ENCODE data around the gene GLIS1. TPM values are rescaled to one million over a fixed set of nuclear protein-coding genes. Genes with fewer than 3 reads are reported as not detected.

The GLIS1 gene
- total RNA-seq, 1 donor = 1.6 TPM

DNA sequence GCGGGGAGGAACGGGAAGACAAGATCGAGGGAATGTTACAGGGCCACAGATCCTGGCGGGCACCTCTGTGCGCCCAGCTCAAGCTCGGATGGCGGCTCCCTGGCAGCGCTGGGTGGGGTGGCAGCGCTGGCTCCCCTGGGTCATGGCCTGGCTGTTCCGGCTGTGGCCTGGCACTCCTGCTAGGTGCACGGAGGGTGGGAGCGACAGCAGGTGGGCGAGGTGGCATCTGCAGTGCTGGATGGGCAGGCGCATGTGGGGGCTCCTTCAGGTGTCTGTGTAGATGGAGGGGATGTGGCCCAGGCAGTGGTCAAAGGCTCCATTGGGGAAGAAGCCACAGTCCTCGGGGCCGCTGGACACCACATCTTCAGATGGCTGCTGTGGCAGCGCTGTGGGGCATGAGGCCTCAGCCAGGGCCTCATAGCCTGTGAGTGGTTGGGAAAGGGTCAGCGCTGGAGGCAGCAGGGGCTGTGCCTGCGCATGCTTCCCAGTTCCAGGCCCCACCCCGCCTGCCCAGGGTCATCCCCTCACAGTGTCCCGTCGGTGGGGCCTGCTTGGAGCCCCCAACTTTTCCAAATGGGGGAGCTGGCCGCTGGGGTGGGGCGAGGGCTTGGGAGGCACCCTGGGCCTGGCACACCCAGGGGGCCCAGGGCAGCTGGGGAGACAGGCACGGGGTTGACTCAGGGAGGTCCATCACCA is 232.5 kb downstream of the GLIS1 start:
- no peak overlapping the region for H3K4me3 ChIP-seq (ENCODE audit: low read depth, low read length)
- TF ChIP-seq, protein P1, sequence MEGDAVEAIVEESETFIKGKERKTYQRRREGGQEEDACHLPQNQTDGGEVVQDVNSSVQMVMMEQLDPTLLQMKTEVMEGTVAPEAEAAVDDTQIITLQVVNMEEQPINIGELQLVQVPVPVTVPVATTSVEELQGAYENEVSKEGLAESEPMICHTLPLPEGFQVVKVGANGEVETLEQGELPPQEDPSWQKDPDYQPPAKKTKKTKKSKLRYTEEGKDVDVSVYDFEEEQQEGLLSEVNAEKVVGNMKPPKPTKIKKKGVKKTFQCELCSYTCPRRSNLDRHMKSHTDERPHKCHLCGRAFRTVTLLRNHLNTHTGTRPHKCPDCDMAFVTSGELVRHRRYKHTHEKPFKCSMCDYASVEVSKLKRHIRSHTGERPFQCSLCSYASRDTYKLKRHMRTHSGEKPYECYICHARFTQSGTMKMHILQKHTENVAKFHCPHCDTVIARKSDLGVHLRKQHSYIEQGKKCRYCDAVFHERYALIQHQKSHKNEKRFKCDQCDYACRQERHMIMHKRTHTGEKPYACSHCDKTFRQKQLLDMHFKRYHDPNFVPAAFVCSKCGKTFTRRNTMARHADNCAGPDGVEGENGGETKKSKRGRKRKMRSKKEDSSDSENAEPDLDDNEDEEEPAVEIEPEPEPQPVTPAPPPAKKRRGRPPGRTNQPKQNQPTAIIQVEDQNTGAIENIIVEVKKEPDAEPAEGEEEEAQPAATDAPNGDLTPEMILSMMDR (IDR thresholded peaks at IDR 0.05; ENCODE audit: insufficient read depth, low read length) = no peak
- DNase-seq (ENCODE audit: low read depth) = no peak

DNA sequence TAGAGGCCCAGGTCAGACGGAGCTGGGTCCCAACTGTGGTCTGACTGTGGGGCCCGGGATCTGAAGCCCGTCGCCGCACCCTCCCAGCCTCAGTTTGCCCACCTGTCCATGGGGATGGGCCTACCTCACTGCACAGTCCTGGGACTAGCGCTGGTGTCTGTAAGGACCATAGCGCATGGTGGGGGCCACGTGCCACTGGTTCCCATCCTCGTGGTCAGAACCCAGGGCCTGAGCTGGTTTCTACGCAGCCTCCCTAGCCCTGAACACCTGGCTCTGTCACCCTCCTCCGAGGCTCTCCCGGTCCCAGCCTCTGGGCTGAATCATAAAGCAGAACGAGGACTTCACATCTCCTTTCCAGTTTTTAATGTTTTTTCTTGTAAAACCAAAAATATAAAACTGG is 233.1 kb downstream of the GLIS1 start:
- no peak for DNase-seq (ENCODE audit: low read depth)
- TF ChIP-seq, protein P1 (IDR thresholded peaks at IDR 0.05; ENCODE audit: insufficient read depth, low read length) = no peak
- no peak overlapping the region for H3K4me3 ChIP-seq (ENCODE audit: low read depth, low read length)

DNA sequence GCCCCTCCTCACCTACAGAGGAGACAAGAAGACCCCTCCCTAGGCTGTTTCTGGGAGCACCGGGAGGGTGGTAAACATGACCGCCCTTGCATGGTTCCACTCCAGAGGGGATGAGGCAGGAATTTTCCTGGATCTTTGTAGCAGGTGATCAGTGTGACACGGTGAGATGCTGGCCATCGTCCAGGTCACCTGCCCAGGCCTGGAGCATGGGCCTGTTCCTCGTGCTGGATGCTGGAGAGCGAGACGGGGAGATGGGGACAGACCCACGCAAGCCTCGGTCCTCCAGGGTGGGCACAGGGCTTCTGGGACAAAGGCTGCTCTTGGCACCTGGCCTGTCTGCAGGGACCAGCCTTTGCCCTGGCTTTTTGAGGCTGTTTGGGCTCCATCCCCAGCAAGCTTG is 233.6 kb downstream of the GLIS1 start:
- TF ChIP-seq, protein P1 (IDR thresholded peaks at IDR 0.05; ENCODE audit: insufficient read depth, low read length) = no peak
- no peak for DNase-seq (ENCODE audit: low read depth)
- no peak overlapping the region for H3K4me3 ChIP-seq (ENCODE audit: low read depth, low read length)

DNA sequence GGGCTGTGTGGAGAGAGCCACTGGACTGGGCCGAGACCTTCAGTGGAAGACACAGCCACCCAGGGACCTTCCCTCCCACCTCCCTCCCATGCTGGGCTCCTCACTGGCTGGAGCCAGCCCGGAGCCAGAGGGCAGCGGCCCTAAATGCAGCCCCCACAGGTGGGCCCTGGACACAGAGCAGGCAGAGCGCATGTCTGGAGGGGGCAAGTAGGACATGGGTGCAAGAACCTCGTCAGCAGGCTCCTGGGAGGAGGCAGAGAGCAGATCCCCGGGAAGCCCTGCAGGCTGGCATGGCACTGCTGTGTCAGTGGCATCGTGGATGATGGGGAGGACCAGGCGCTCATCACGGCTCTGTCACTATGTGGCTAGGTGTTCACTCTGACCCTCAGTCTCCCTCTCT is 234.1 kb downstream of the GLIS1 start:
- TF ChIP-seq, protein P1 (IDR thresholded peaks at IDR 0.05; ENCODE audit: insufficient read depth, low read length) = no peak
- no peak for DNase-seq (ENCODE audit: low read depth)

DNA sequence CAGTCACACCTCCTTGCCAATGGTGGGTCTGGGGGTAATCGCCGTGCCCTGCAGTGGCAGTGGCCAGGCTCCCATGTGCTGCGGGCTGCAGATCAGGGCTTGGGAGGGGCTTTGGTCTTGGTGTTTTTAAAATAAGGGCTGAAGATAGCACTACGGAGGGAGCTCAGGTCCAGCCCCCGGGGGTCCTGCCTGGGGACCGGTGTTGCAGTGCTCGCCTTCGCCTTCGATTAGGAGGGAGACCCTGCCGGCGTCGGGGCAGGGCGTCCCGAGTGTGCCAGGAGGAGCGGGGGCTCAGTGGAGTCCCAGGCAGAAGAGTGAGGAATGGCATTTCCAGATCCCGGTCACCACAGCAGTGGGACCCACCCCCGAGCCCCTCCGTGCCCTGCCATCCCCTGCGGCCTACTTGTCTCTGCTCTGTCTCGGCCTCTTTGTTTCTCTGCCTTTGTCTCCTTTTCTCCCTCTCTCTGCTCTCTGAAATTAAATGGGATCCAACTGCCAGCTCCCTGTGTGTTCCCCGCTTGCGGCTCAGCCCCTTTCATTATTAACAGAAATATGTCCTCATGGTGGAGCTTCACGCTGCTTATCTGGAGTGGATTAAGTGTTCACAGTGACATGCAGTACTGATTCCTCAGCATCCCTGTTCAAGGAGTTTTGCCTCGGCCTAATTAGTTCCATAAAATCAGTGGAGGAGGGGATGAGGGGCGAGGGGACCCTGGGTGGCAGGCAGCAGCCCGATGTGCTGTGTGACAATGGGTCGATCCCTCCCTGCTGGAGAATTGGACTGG is 235.3 kb downstream of the GLIS1 start:
- TF ChIP-seq, protein P1 (IDR thresholded peaks at IDR 0.05; ENCODE audit: insufficient read depth, low read length) = no peak
- no peak for DNase-seq (ENCODE audit: low read depth)
- no peak overlapping the region for H3K4me3 ChIP-seq (ENCODE audit: low read depth, low read length)

More for the DNA sequence above, 234.1 kb downstream of the GLIS1 start:
- H3K4me3 ChIP-seq (ENCODE audit: low read depth, low read length) = no peak overlapping the region

DNA sequence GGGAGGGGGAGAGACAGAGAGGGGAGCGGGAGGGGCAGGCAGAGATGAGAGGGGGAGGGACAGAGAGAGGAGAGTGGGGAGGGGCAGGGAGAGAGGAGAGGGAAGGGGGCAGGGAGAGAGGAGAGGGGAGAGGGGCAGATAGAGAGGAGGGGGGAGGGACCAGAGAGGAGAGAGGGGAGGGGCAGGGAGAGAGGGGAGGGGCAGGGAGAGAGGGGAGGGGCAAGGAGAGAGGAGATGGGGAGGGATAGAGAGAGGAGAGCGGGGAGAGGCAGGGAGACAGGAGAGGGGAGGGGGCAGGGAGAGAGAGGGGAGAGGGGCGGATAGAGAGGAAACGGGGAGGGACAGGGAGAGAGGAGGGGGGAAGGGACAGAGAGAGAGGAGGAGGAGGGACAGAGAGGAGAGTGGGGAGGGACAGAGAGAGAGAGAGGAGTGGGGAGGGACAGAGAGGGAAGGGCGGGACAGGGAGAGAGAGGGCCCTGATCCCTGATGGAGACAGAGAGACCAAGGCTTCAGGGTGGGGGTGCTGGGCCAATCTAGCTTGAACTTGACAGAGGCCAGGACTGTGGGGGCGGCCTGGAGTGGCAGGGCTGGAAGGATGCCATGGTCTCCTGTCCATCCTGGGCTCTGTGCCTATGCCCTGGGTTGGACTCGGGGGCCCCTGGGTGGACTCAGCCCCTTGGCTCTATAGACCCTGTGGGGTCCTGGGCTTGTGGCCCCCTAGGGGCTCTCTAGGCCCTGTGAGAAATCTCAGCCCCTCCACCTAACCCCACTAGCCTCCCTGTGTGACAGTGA is 236.1 kb downstream of the GLIS1 start:
- TF ChIP-seq, protein P1 (IDR thresholded peaks at IDR 0.05; ENCODE audit: insufficient read depth, low read length) = no peak
- DNase-seq (ENCODE audit: low read depth) = no peak
- H3K4me3 ChIP-seq (ENCODE audit: low read depth, low read length) = no peak overlapping the region
